ENCODE results near the gene TMEM229A. TPM values are rescaled to one million over a fixed set of nuclear protein-coding genes. Genes with fewer than 3 reads are reported as not detected.
"Not testable (repeated sequence)": the region's sequence is repeated elsewhere in the genome, so short reads cannot be mapped to it uniquely, and the experiment has no call there.

TMEM229A gene
- total RNA-seq (2013; cell fraction: nucleolus; rRNA removed), result not detected in 2 replicates
- total RNA-seq (2014; rRNA removed), result not detected in 2 replicates
- total RNA-seq (2014; rRNA removed; fragmentation: Illumina TruSeq; extraction: Trizol), result not detected in 2 replicates
- total RNA-seq (2021), result not detected in 2 replicates
- polyA plus RNA-seq (2011; ENCODE audit: low read depth), result not detected
- not detected in 2 replicates for polyA plus RNA-seq (2011; rRNA removed)
- polyA plus RNA-seq (2011; cell fraction: cytosol; rRNA removed), result not detected in 2 replicates
- polyA plus RNA-seq (2011; cell fraction: nucleus; rRNA removed), result not detected in 2 replicates
- polyA plus RNA-seq (2012), result not detected in 2 replicates
- not detected in 2 replicates for polyA plus RNA-seq (2014; fragmentation: Illumina TruSeq; extraction: Trizol)
- polyA plus RNA-seq (2014; fragmentation: Nextera tagmentation; extraction: Ambion mirVana), result not detected
- polyA plus RNA-seq (2014; rRNA removed), result not detected in 2 replicates
- polyA plus RNA-seq (2016; fragmentation: Nextera tagmentation; extraction: Ambion mirVana), result not detected
- polyA minus RNA-seq (2011; rRNA and poly(A)+ RNA removed), result not detected in 2 replicates
- polyA minus RNA-seq (2011; cell fraction: cytosol; rRNA and poly(A)+ RNA removed), result not detected in 2 replicates
- not detected in 2 replicates for polyA minus RNA-seq (2011; cell fraction: nucleus; rRNA and poly(A)+ RNA removed)
- not detected for Bru-seq, nascent RNA
- BruChase-seq, experiment 1, labeled RNA remaining after a 6-hour chase, result not detected
- not detected for BruChase-seq, experiment 2, labeled RNA remaining after a 2-hour chase
- long read RNA-seq, experiment 1, result 0 reads
- long read RNA-seq, experiment 2, result 0 reads

- 0 out of 2 replicates have a peak within 1 kb of the TSS, but pooled peaks have one; percentile 17 for H3K4me2 ChIP-seq (ENCODE audit: control insufficient read depth, insufficient read depth)
- no peak; the same call in 2 of the 3 replicates for ATAC-seq
- ChIA-PET CTCF (no interaction called here), RAD21 (ENCODE audit: unreplicated experiment) (no interaction called here), POLR2A (no interaction called here), SMC1A (ENCODE audit: uncharacterized antibody, unreplicated experiment) (no interaction called here)
- intact Hi-C loops (cut with micrococcal nuclease; ENCODE audit: unreplicated experiment) (no loop called here), in situ Hi-C loops (cut with MboI) (no loop called here)
- H3K27me3 ChIP-seq (replicated peaks in 1 of 2; ENCODE audit: control insufficient read depth in 2 of 2, insufficient read depth in 2 of 2, low read length in 1 of 2), result peaks cover 1 to 8% of the 10 kb centered on the region in 2 experiments
- H2AFZ ChIP-seq (ENCODE audit: control insufficient read depth, low read depth, low read length), result no peak within 1 kb of the TSS
- no TSS peak for BruUV-seq (replicated peaks)
- H4K20me1 ChIP-seq (ENCODE audit: control insufficient read depth, insufficient read depth), result no peaks in the 10 kb centered on the region
- no peaks in the 10 kb centered on the region for H3K4me1 ChIP-seq (ENCODE audit: control insufficient read depth, insufficient read depth, low read length)
- H3K9me3 ChIP-seq (replicated peaks; ENCODE audit: control insufficient read depth, insufficient read depth, low read length), result no peaks in the 10 kb centered on the region
- H3K4me3 ChIP-seq, result no peak within 1 kb of the TSS
- 28% methylated on average over 57 of the region's 87 CpGs for WGBS (ENCODE audit: insufficient coverage, insufficient replicate concordance, low lambda C conversion rate, missing lambda C conversion rate)
- DNase-seq (ENCODE audit: low read depth, low spot score), result no peak
- H3K36me3 ChIP-seq (ENCODE audit: control insufficient read depth in 2 of 2, insufficient read depth in 2 of 2, low read length in 1 of 2), result no peaks in the 10 kb centered on the region
- no peak within 1 kb of the TSS for H3K9ac ChIP-seq (ENCODE audit: control insufficient read depth, insufficient read depth, low read length)
- no peak for FAIRE-seq
- no peaks in the 10 kb centered on the region for H3K79me2 ChIP-seq (ENCODE audit: control insufficient read depth, insufficient read depth, low read length)
- no peak within 1 kb of the TSS for H3K27ac ChIP-seq (ENCODE audit: control insufficient read depth, insufficient read depth)
- TF ChIP-seq REST (IDR thresholded peaks at IDR 0.05; ENCODE audit: low read depth, low read length) (peak; percentile 53; the same call in 1 of the 2 replicates), KAT2A (conservative IDR thresholded peaks at IDR 0.05; ENCODE audit: control insufficient read depth, low read depth, low read length) (no peak)
Observed at GRCh38 chr7:124032369-124033094, at the start of gene TMEM229A. Gene TMEM229A, minus strand, starts transcription at chr7:124033067. Its CDS starts 64 bp downstream, at chr7:124033003.

- H3K27me3 ChIP-seq (replicated peaks in 1 of 2; ENCODE audit: control insufficient read depth in 2 of 2, insufficient read depth in 2 of 2, low read length in 1 of 2); SMC1A ChIA-PET (ENCODE audit: uncharacterized antibody, unreplicated experiment); CTCF ChIA-PET; H3K4me3 ChIP-seq; RAD21 ChIA-PET (ENCODE audit: unreplicated experiment); H3K27ac ChIP-seq (ENCODE audit: control insufficient read depth, insufficient read depth); intact Hi-C loops (cut with micrococcal nuclease; ENCODE audit: unreplicated experiment); POLR2A ChIA-PET; H3K4me1 ChIP-seq (ENCODE audit: control insufficient read depth, insufficient read depth, low read length); H3K9me3 ChIP-seq (replicated peaks; ENCODE audit: control insufficient read depth, insufficient read depth, low read length); in situ Hi-C loops (cut with MboI); ATAC-seq; H3K79me2 ChIP-seq (ENCODE audit: control insufficient read depth, insufficient read depth, low read length); H2AFZ ChIP-seq (ENCODE audit: control insufficient read depth, low read depth, low read length); DNase-seq (ENCODE audit: low read depth, low spot score); H3K9ac ChIP-seq (ENCODE audit: control insufficient read depth, insufficient read depth, low read length); H4K20me1 ChIP-seq (ENCODE audit: control insufficient read depth, insufficient read depth); BruUV-seq (replicated peaks); H3K4me2 ChIP-seq (ENCODE audit: control insufficient read depth, insufficient read depth); FAIRE-seq; H3K36me3 ChIP-seq (ENCODE audit: control insufficient read depth in 2 of 2, insufficient read depth in 2 of 2, low read length in 1 of 2): not testable (repeated sequence)
- WGBS (ENCODE audit: insufficient coverage, insufficient replicate concordance, low lambda C conversion rate, missing lambda C conversion rate), result 62% methylated on average over 8 of the region's 8 CpGs
Observed at GRCh38 chr7:124082234-124082633, 49.4 kb upstream of the TMEM229A start.
